ENCODE data around the gene ADGRF3. TPM values are rescaled to one million over a fixed set of nuclear protein-coding genes. Genes with fewer than 3 reads are reported as not detected.

Gene ADGRF3
- total RNA-seq, 1 donor from 2014 or later = 1.0 TPM

DNA sequence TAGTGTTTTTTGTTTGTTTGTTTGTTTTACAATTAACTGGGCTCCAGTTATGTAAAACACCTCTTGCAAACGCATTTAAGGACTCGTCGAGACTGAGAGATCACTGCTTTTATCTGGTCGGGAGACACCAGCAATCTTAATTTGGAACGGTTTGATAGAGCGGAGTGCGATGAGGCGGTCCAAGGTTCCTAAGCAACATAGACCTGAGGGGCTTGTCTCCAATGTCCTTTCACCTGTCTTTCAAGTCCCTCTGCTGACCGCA is 1.4 kb downstream of the ADGRF3 start:
- Mint-ChIP-seq H3K4me1 (peaks cover 38% of the 10 kb centered on the region), H3K27me3 (no peaks in the 10 kb centered on the region), H3K4me3 (peak overlapping the region; percentile 95), H3K27ac (peak overlapping the region; percentile 95), H3K36me3 (ENCODE audit: low read depth) (peaks cover 14% of the 10 kb centered on the region), H3K9me3 (no peaks in the 10 kb centered on the region)
- no peak for ATAC-seq (ENCODE audit: low read depth)
- intact Hi-C loops (cut with micrococcal nuclease) = loop anchor here (1.0 to 10.0 kb wide), 10 partner anchors 46 to 1553 kb away; partner anchors contain the start of genes AGBL5, BABAM2, CENPA and CENPO
- TF ChIP-seq, protein P1, sequence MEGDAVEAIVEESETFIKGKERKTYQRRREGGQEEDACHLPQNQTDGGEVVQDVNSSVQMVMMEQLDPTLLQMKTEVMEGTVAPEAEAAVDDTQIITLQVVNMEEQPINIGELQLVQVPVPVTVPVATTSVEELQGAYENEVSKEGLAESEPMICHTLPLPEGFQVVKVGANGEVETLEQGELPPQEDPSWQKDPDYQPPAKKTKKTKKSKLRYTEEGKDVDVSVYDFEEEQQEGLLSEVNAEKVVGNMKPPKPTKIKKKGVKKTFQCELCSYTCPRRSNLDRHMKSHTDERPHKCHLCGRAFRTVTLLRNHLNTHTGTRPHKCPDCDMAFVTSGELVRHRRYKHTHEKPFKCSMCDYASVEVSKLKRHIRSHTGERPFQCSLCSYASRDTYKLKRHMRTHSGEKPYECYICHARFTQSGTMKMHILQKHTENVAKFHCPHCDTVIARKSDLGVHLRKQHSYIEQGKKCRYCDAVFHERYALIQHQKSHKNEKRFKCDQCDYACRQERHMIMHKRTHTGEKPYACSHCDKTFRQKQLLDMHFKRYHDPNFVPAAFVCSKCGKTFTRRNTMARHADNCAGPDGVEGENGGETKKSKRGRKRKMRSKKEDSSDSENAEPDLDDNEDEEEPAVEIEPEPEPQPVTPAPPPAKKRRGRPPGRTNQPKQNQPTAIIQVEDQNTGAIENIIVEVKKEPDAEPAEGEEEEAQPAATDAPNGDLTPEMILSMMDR (IDR thresholded peaks at IDR 0.05) = no peak
- DNase-seq = no peak
- ChIA-PET CTCF (interaction anchor here (1.7 kb wide), 1 partner anchor 14 kb away, joined by 6 read pairs; no protein-coding TSS in a partner anchor), POLR2A (interaction anchor here (0.5 to 3.1 kb wide), 8 partner anchors 10 to 474 kb away, joined by 3 to 25 read pairs (median 6); partner anchors contain the start of genes ASXL2, HADHA, HADHB and RAB10)

DNA sequence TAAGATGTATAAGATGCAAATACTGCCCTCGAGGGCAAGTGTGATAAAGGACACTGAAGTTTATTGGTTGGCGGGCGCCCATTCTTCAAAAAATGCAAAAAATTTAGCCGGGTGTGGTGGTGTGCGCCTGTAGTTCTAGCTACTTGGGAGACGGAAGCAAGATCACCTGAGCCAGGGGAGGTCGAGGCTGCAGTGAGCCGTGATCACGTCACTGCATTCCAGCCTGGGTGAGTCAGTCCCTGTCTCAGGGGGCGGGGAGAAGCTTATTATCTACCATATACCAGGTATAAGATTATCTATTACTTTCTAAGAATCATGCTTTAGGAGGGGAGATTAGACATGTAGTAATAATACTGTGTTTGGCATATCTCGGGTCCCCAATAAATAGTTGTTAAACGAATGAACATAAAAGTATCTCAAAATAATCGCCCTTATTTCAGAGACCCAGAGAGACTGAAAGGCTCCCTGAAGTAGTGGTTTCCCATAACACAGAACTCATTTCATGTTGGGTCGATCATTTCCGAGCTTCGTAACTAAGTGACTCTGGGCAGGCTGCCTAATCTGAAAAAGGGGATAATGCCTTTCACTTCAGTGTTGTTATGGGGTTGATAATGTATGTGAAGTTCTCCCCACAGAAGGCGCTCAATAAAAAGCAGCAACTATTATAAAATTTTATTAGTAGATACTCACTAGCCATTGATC is 1.9 kb downstream of the ADGRF3 start:
- Mint-ChIP-seq H3K4me3 (peak overlapping the region; percentile 95), H3K9me3 (no peaks in the 10 kb centered on the region)
- POLR2A ChIA-PET = interaction anchor here (0.5 to 3.1 kb wide), 7 partner anchors 45 to 466 kb away, joined by 3 to 25 read pairs (median 6); partner anchors contain the start of genes ASXL2, HADHA, HADHB and RAB10

DNA sequence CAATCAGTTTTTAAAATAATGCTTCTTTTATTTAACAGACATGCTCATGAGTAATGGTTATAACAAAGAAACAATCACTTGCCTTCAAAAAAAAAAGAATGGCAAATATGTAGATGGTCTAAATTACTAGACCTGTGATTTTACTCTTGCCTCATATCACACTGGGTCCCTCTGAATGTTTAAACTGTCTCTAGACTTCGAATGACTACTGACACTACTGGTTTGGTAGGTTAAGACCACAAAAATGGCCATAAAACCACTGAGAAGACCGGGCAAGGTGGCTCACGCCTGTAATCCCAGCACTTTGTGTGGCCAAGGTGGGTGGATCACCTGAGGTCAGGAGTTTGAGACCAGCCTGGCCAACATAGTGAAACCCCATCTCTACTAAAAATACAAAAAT is 5.8 kb downstream of the ADGRF3 start:
- H3K27ac Mint-ChIP-seq = no peak overlapping the region
- ATAC-seq (ENCODE audit: low read depth) (no peak), DNase-seq (no peak)
- ChIA-PET POLR2A (no interaction called here), CTCF (no interaction called here)
- peaks cover 6% of the 10 kb centered on the region for H3K36me3 Mint-ChIP-seq (ENCODE audit: low read depth)
- TF ChIP-seq, protein P1 (IDR thresholded peaks at IDR 0.05) = no peak
- no peak overlapping the region for H3K4me3 Mint-ChIP-seq
- no peaks in the 10 kb centered on the region for H3K9me3 Mint-ChIP-seq
- H3K27me3 Mint-ChIP-seq = no peaks in the 10 kb centered on the region
- H3K4me1 Mint-ChIP-seq = peaks cover 15% of the 10 kb centered on the region
- intact Hi-C loops (cut with micrococcal nuclease) = loop anchor here (10.0 kb wide), 3 partner anchors 444 to 1554 kb away; partner anchors contain the start of genes BABAM2, CENPA, DTNB and RBKS

More for the DNA sequence above, 1.9 kb downstream of the ADGRF3 start:
- Mint-ChIP-seq H3K36me3 (ENCODE audit: low read depth) (peaks cover 14% of the 10 kb centered on the region), H3K4me1 (peaks cover 38% of the 10 kb centered on the region), H3K27ac (peak overlapping the region; percentile 95), H3K27me3 (no peaks in the 10 kb centered on the region)
- ATAC-seq (ENCODE audit: low read depth) (no peak), DNase-seq (no peak)
- CTCF ChIA-PET = interaction anchor here (1.7 kb wide), 1 partner anchor 13 kb away, joined by 6 read pairs; no protein-coding TSS in a partner anchor
- TF ChIP-seq, protein P1 (IDR thresholded peaks at IDR 0.05) = no peak
- intact Hi-C loops (cut with micrococcal nuclease) = loop anchor here (1.0 to 10.0 kb wide), 10 partner anchors 45 to 1552 kb away; partner anchors contain the start of genes AGBL5, BABAM2, CENPA and CENPO

DNA sequence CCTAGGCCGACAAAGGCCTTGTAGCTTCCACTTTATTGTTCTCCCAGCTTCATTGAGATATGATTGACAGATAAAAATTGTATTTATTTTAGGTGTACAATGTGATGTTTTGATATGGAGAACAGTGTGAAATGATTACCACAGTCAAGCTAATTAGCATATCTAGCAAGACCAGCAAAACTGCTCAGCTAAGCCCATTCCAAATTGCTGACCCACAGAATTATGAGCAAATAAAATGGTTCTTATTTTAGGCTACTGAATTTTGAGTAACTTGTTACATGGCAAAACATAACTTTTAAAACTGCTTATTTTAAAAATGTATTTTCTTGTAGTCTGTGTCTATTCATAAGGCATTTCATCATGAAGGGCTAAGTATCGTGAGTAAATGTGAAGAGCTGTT is 9.3 kb downstream of the ADGRF3 start:
- POLR2A ChIA-PET = no interaction called here
- DNase-seq (no peak), ATAC-seq (ENCODE audit: low read depth) (no peak)
- CTCF ChIA-PET = no interaction called here
- no peaks in the 10 kb centered on the region for H3K27me3 Mint-ChIP-seq
- intact Hi-C loops (cut with micrococcal nuclease) = no loop called here
- H3K4me1 Mint-ChIP-seq = no peaks in the 10 kb centered on the region
- no peak overlapping the region for H3K27ac Mint-ChIP-seq
- no peaks in the 10 kb centered on the region for H3K36me3 Mint-ChIP-seq (ENCODE audit: low read depth)
- TF ChIP-seq, protein P1 (IDR thresholded peaks at IDR 0.05) = no peak
- no peak overlapping the region for H3K4me3 Mint-ChIP-seq
- H3K9me3 Mint-ChIP-seq = no peaks in the 10 kb centered on the region

DNA sequence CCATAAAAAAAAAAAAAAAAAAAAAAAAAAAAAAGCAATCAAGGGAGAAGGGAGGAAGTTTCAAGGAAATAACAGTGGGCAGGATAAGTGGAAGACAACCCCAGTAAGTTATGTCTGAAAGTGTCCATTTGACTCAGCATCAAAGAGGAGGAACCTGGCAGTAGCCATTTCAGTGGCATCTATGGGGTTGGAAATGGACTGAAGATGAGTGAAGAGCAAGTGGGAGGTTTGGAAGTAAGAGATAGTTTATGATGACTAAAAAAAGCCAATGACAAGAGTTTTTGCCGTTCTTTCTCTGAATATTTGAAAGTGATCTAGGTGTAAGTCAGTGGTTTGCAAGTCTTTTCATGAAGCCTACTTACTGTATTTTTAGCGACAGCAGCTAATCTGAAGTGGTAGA is 9.9 kb downstream of the ADGRF3 start:
- no peak overlapping the region for H3K27ac Mint-ChIP-seq
- no peaks in the 10 kb centered on the region for H3K4me1 Mint-ChIP-seq
- ChIA-PET POLR2A (no interaction called here), CTCF (no interaction called here)
- no peaks in the 10 kb centered on the region for H3K36me3 Mint-ChIP-seq (ENCODE audit: low read depth)
- ATAC-seq (ENCODE audit: low read depth) (no peak), DNase-seq (no peak)
- intact Hi-C loops (cut with micrococcal nuclease) = no loop called here
- TF ChIP-seq, protein P1 (IDR thresholded peaks at IDR 0.05) = no peak
- H3K27me3 Mint-ChIP-seq = no peaks in the 10 kb centered on the region
- no peak overlapping the region for H3K4me3 Mint-ChIP-seq
- no peaks in the 10 kb centered on the region for H3K9me3 Mint-ChIP-seq
